ENCODE results near the gene TMEM135.

DNA sequence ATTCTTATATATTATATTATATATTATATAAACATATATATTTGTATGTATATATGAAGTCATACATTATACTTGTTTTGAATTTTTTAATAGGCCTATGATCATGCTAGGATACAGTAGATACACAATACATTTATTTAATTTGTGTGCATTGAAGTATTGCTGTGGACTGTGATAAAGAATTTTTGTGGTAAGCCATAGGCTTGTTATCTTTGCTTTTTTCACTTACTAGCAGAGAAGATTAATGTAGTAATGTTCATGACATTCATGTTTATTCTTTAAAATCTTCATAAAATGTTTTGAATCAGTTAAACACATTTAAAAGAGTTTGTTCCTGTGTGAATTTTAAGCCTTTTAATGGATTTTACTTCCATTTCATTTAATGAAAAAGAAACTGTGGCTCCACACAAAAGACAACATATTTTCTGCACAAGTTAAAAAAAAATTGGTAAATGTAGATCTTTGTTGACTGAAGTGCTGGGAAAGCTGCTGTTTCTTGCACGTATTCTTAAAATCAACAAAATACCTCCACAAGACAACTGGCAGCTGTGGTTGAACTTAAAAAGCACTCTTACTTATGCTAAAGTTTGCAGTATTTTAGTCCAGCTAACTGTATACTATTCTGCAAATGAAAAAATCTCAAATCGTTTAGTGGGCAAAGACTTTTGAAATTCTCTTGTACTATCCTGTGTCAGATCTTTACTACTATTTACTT, 156.2 kb downstream of the TMEM135 start:
- TF ChIP-seq, protein P1, sequence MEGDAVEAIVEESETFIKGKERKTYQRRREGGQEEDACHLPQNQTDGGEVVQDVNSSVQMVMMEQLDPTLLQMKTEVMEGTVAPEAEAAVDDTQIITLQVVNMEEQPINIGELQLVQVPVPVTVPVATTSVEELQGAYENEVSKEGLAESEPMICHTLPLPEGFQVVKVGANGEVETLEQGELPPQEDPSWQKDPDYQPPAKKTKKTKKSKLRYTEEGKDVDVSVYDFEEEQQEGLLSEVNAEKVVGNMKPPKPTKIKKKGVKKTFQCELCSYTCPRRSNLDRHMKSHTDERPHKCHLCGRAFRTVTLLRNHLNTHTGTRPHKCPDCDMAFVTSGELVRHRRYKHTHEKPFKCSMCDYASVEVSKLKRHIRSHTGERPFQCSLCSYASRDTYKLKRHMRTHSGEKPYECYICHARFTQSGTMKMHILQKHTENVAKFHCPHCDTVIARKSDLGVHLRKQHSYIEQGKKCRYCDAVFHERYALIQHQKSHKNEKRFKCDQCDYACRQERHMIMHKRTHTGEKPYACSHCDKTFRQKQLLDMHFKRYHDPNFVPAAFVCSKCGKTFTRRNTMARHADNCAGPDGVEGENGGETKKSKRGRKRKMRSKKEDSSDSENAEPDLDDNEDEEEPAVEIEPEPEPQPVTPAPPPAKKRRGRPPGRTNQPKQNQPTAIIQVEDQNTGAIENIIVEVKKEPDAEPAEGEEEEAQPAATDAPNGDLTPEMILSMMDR (IDR thresholded peaks at IDR 0.05; ENCODE audit: low read depth, low read length, poor library complexity, severe bottlenecking) = no peak
- TF ChIP-seq EZH2phosphoT487 (IDR thresholded peaks at IDR 0.05; ENCODE audit: borderline replicate concordance, low read length) = no peak
